M059J (cell line): ENCODE measurements around the gene CCL7. TPM values are rescaled to one million over a fixed set of nuclear protein-coding genes. Genes with fewer than 3 reads are reported as not detected.
A peak's percentile ranks its signal among the peaks of the same experiment; 100 is the strongest.

Experiments used
- DNase-seq: peaks from one replicate; pipeline ENCODE4 v3.0.0-alpha.2; 2012; ENCODE audit warnings: low read depth
- total RNA-seq: library from RNA; depleted of rRNA; stranded (reverse); fragments of >200 nt; shearing (Covaris generic); gene quantifications from 2 replicates; pipeline ENCODE4 v1.2.3, GENCODE V29; 2014

The CCL7 gene
- total RNA-seq, 1 experiment from 2014 or later, result 0.17 TPM

- no peak for DNase-seq
Measured at GRCh38 chr17:34287875-34288274, 17.9 kb downstream of the CCL7 start.

GRCh38 chr17:34290586-34290985 lies 20.6 kb downstream of the CCL7 start:
- DNase-seq, result no peak

- peak; percentile 56 for DNase-seq
Measured at GRCh38 chr17:34291721-34292348, 21.8 kb downstream of the CCL7 start.

GRCh38 chr17:34299027-34299426 lies 29.0 kb downstream of the CCL7 start:
- peak; percentile 38 for DNase-seq

- peak; percentile 55 for DNase-seq
Measured at GRCh38 chr17:34299956-34300577, 30.0 kb downstream of the CCL7 start.

- DNase-seq, result peak; percentile 86
Measured at GRCh38 chr17:34300652-34301370, 30.8 kb downstream of the CCL7 start.

GRCh38 chr17:34301986-34302385 lies 32.0 kb downstream of the CCL7 start:
- no peak for DNase-seq

GRCh38 chr17:34302636-34303035 lies 32.6 kb downstream of the CCL7 start:
- DNase-seq, result no peak

GRCh38 chr17:34303606-34304005 lies 33.6 kb downstream of the CCL7 start:
- no peak for DNase-seq

GRCh38 chr17:34305061-34305460 lies 35.0 kb downstream of the CCL7 start:
- DNase-seq, result no peak

- DNase-seq, result no peak
Measured at GRCh38 chr17:34305606-34306005, 35.6 kb downstream of the CCL7 start.

GRCh38 chr17:34306466-34306865 lies 36.4 kb downstream of the CCL7 start:
- peak; percentile 75 for DNase-seq

- peak; percentile 26 for DNase-seq
Measured at GRCh38 chr17:34307110-34307509, 37.1 kb downstream of the CCL7 start.

- no peak for DNase-seq
Measured at GRCh38 chr17:34308371-34308770, 38.4 kb downstream of the CCL7 start.

GRCh38 chr17:34311291-34311690 lies 41.3 kb downstream of the CCL7 start:
- no peak for DNase-seq

- no peak for DNase-seq
Measured at GRCh38 chr17:34312080-34312479, 42.1 kb downstream of the CCL7 start.

- DNase-seq, result no peak
Measured at GRCh38 chr17:34313164-34313563, 43.1 kb downstream of the CCL7 start.

GRCh38 chr17:34314279-34314678 lies 44.3 kb downstream of the CCL7 start:
- DNase-seq, result no peak

GRCh38 chr17:34318474-34318873 lies 48.5 kb downstream of the CCL7 start:
- DNase-seq, result no peak

GRCh38 chr17:34319039-34319483 lies 49.0 kb downstream of the CCL7 start, which contains the start of gene CCL8:
Gene CCL8 (plus strand): TSS chr17:34319435. CDS start chr17:34319502, 67 bp downstream.
- no peak for DNase-seq
